ENCODE results near the gene NRIP1. TPM values are rescaled to one million over a fixed set of nuclear protein-coding genes. Genes with fewer than 3 reads are reported as not detected.
A peak's percentile ranks its signal among the peaks of the same experiment; 100 is the strongest.
"Not testable (repeated sequence)": the region's sequence is repeated elsewhere in the genome, so short reads cannot be mapped to it uniquely, and the experiment has no call there.

NRIP1 gene
- total RNA-seq, 6 experiments from 2014 or later = 39.1 to 56.6 (median 52.3) TPM

DNA sequence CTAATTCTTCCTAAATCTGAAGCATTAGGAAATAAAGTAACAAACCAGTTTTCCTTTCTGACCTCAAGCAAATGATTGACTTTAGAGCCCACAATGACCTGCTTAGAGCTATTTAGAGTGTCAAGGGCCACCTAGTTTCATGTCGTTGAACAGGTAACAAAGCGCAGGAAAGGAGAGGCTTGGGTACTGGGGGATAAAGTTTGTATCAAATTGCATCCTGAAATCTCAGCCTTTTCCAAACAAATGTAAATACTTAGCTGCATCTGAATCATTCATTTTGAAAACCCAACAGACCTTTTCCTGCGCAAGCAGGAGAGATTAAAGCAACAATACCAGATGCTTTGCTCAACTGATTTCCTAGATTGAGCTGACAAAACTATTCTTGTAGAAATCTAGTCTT, 121.2 kb downstream of the NRIP1 start:
- Mint-ChIP-seq H3K9me3 (peaks cover 6% of the 10 kb centered on the region), H3K36me3 (ENCODE audit: low read depth) (peaks cover 4% of the 10 kb centered on the region), H3K4me3 (no peak overlapping the region), H3K4me1 (ENCODE audit: low read depth) (peaks cover 24% of the 10 kb centered on the region), H3K27ac (no peak overlapping the region), H3K27me3 (ENCODE audit: insufficient read depth) (no peaks in the 10 kb centered on the region)
- TF ChIP-seq, protein P1, sequence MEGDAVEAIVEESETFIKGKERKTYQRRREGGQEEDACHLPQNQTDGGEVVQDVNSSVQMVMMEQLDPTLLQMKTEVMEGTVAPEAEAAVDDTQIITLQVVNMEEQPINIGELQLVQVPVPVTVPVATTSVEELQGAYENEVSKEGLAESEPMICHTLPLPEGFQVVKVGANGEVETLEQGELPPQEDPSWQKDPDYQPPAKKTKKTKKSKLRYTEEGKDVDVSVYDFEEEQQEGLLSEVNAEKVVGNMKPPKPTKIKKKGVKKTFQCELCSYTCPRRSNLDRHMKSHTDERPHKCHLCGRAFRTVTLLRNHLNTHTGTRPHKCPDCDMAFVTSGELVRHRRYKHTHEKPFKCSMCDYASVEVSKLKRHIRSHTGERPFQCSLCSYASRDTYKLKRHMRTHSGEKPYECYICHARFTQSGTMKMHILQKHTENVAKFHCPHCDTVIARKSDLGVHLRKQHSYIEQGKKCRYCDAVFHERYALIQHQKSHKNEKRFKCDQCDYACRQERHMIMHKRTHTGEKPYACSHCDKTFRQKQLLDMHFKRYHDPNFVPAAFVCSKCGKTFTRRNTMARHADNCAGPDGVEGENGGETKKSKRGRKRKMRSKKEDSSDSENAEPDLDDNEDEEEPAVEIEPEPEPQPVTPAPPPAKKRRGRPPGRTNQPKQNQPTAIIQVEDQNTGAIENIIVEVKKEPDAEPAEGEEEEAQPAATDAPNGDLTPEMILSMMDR (IDR thresholded peaks at IDR 0.05) = no peak
- DNase-seq = no peak

DNA sequence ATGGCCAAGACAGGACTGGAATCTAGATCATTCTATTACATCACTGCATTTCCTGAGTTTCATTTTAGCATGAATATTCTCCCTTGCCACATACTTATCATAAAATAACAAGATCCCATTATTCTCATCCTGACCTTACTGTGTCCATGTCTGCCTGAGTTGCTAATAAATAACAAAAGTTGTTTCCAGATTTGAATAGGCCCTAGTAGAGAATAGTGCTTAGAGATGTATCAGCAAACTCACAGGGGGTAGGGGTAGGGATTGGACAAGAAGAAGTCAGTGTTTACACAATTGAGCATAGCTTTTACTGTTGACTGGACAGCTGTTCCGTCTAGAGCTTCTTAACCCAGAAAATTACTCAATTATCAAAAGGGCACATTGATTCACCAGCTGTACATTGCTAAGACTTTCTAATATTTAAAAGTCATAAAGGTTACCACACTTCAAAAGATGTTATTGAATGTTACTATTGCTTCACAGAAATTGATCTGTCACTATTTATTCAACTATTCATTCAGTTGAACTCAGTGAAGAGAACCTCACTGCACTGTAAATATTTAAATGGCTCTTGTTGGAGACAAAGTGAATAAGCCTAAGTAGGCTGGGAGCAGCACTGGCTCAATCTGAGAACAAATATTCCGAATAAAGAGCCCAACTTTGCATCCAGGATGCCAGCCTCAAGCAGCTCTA, 121.9 kb downstream of the NRIP1 start:
- no peak for DNase-seq
- H3K27ac Mint-ChIP-seq = no peak overlapping the region
- no peaks in the 10 kb centered on the region for H3K27me3 Mint-ChIP-seq (ENCODE audit: insufficient read depth)
- H3K4me3 Mint-ChIP-seq = no peak overlapping the region
- H3K36me3 Mint-ChIP-seq (ENCODE audit: low read depth) = peaks cover 9% of the 10 kb centered on the region
- peaks cover 24% of the 10 kb centered on the region for H3K4me1 Mint-ChIP-seq (ENCODE audit: low read depth)
- TF ChIP-seq, protein P1 (IDR thresholded peaks at IDR 0.05) = no peak
- peaks cover 10% of the 10 kb centered on the region for H3K9me3 Mint-ChIP-seq

DNA sequence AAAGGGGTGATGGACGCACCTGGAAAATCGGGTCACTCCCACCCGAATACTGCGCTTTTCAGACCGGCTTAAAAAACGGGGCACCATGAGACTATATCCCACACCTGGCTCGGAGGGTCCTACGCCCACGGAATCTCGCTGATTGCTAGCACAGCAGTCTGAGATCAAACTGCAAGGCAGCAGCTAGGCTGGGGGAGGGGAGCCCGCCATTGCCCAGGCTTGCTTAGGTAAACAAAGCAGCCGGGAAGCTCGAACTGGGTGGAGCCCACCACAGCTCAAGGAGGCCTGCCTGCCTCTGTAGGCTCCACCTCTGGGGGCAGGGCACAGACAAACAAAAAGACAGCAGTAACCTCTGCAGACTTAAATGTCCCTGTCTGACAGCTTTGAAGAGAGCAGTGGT, 137.5 kb downstream of the NRIP1 start:
- peaks cover 28% of the 10 kb centered on the region for H3K4me1 Mint-ChIP-seq (ENCODE audit: low read depth)
- H3K27me3 Mint-ChIP-seq (ENCODE audit: insufficient read depth); H3K27ac Mint-ChIP-seq; H3K4me3 Mint-ChIP-seq; H3K36me3 Mint-ChIP-seq (ENCODE audit: low read depth); DNase-seq; H3K9me3 Mint-ChIP-seq: not testable (repeated sequence)

DNA sequence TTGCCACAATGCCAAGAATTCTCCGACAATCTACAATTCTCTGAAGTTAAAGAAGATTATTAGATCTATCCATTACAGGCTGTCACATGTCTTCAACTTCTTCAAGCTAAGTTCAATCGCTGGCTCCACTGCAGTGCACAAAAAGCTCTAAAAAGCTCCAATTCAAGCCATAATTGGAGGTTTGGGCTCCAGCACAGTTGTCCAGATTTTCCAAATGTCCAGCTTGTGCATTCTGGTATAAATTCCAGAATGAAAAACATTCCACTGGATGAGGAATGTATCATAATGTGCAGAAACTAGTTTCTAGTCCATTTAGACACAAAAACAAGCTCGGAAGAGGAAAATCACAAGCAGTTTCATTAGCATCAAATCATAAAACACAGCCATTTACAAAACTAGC, 138.6 kb downstream of the NRIP1 start:
- no peak overlapping the region for H3K4me3 Mint-ChIP-seq
- TF ChIP-seq, protein P1 (IDR thresholded peaks at IDR 0.05) = no peak
- DNase-seq = no peak
- no peaks in the 10 kb centered on the region for H3K27me3 Mint-ChIP-seq (ENCODE audit: insufficient read depth)
- H3K9me3 Mint-ChIP-seq = no peaks in the 10 kb centered on the region
- peaks cover 35% of the 10 kb centered on the region for H3K4me1 Mint-ChIP-seq (ENCODE audit: low read depth)
- H3K36me3 Mint-ChIP-seq (ENCODE audit: low read depth) = no peaks in the 10 kb centered on the region
- H3K27ac Mint-ChIP-seq = no peak overlapping the region

DNA sequence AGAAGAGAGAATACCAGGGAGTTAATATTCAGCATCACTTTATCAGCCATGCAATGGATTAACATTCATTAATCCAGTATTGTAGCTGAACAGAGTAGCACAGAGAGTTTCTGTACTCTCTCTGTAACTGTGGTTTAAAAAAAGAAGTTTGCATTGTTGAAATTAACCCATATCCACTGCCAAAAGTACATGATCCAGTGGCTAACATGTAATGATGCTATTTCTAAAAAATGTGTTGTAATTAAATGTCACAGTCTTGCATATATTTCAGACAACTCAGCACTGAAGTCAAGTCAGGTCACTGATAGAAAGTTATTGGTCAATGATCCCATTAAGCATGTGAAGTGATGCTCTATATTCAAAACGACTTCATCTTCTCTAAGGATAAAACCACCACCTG, 141.3 kb downstream of the NRIP1 start:
- TF ChIP-seq, protein P1 (IDR thresholded peaks at IDR 0.05) = no peak
- Mint-ChIP-seq H3K27ac (peak overlapping the region; percentile 30; the same call in 1 of the 2 replicates), H3K36me3 (ENCODE audit: low read depth) (no peaks in the 10 kb centered on the region), H3K4me3 (peak overlapping the region; percentile 11), H3K27me3 (ENCODE audit: insufficient read depth) (no peaks in the 10 kb centered on the region), H3K4me1 (ENCODE audit: low read depth) (peaks cover 47% of the 10 kb centered on the region), H3K9me3 (no peaks in the 10 kb centered on the region)
- DNase-seq = peak; percentile 57

DNA sequence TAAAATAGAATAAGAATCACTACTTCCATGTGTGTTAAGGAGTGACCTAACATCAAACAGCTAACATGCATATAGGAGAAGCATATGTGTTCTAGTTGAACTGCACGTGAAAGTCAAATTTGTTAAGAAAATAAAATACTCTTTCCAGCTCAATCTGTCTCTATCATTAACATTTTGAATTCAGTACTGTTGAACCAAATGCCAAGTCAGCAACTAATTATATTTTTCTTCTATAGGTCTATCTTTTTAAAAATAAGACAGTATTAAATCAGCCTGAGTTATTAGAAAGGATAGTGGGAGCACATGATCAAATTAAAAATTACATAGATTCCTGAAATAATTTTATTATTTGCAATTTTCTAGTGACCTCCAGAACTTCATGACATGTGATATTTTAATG, 141.8 kb downstream of the NRIP1 start:
- no peak for DNase-seq
- peak overlapping the region; percentile 30 for H3K27ac Mint-ChIP-seq
- H3K4me1 Mint-ChIP-seq (ENCODE audit: low read depth) = peaks cover 52% of the 10 kb centered on the region
- no peaks in the 10 kb centered on the region for H3K27me3 Mint-ChIP-seq (ENCODE audit: insufficient read depth)
- H3K9me3 Mint-ChIP-seq = no peaks in the 10 kb centered on the region
- TF ChIP-seq, protein P1 (IDR thresholded peaks at IDR 0.05) = no peak
- H3K36me3 Mint-ChIP-seq (ENCODE audit: low read depth) = no peaks in the 10 kb centered on the region
- peak overlapping the region; percentile 11 for H3K4me3 Mint-ChIP-seq
